Measurements from ENCODE around the gene RAB3GAP2.
"Not testable (repeated sequence)": the region's sequence is repeated elsewhere in the genome, so short reads cannot be mapped to it uniquely, and the experiment has no call there.

RAB3GAP2 gene

DNA sequence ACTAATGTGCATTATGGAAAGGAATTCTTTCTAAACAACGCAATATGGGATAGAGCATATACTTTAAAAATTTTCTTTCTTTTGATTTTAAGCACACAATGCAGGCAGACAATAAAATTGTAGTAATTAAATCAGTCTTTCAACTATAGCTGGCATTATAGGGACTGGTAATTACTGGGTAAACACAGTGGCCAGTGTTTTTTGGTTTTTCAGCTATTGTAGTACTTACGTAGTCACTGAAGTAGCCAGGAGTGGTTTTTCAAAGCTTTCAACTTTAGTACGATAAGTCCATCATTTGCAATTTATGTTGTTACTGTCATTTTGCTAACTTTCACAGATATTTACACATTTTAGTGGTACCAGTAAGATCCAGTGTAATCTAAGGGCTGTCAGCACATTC, 50.6 kb downstream of the RAB3GAP2 start:
- peaks cover 15% of the 10 kb centered on the region; the same call in 1 of the 2 replicates for H3K4me1 ChIP-seq (ENCODE audit: control insufficient read depth, insufficient read depth, low read length)
- no peak overlapping the region for H3K9ac ChIP-seq (ENCODE audit: low read length)
- H3K27me3 ChIP-seq (ENCODE audit: control insufficient read depth, insufficient read depth, low read length) = no peaks in the 10 kb centered on the region
- no peaks in the 10 kb centered on the region for H3K9me3 ChIP-seq (ENCODE audit: control insufficient read depth, insufficient read depth, low read depth, low read length)
- 0 out of 2 replicates have a peak, but pooled peaks cover 3% of the 10 kb centered on the region for H3K36me3 ChIP-seq (ENCODE audit: control insufficient read depth, insufficient read depth, low read length)
- no peak overlapping the region for H3K27ac ChIP-seq (ENCODE audit: low read depth, low read length)
- H3K4me3 ChIP-seq (ENCODE audit: low read depth, low read length) = no peak overlapping the region

GRCh38 chr1:220221269-220221668, 51.0 kb downstream of the RAB3GAP2 start:
- H3K4me3 ChIP-seq (ENCODE audit: low read depth, low read length) = no peak overlapping the region
- H3K27me3 ChIP-seq (ENCODE audit: control insufficient read depth, insufficient read depth, low read length) = no peaks in the 10 kb centered on the region
- no peak overlapping the region for H3K27ac ChIP-seq (ENCODE audit: low read depth, low read length)
- peaks cover 12% of the 10 kb centered on the region; the same call in 1 of the 2 replicates for H3K4me1 ChIP-seq (ENCODE audit: control insufficient read depth, insufficient read depth, low read length)
- no peak overlapping the region for H3K9ac ChIP-seq (ENCODE audit: low read length)
- 0 out of 2 replicates have a peak, but pooled peaks cover 3% of the 10 kb centered on the region for H3K36me3 ChIP-seq (ENCODE audit: control insufficient read depth, insufficient read depth, low read length)
- peaks cover 2% of the 10 kb centered on the region; the same call in 1 of the 2 replicates for H3K9me3 ChIP-seq (ENCODE audit: control insufficient read depth, insufficient read depth, low read depth, low read length)

DNA sequence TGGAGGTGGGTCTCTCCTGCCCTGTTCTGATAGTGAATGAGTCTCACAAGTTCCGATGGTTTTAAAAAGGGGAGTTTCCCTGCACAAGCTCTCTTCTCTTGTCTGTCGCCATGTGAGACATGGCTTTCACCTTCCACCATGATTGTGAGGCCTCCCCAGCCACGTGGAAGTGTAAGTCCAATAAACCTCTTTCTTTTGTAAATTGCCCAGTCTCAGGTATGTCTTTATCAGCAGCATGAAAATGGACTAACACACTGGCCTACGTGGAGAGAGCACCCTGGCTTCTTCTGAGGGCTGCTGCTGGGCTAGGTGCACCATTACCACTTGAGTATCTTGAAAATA, 51.6 kb downstream of the RAB3GAP2 start:
- peaks cover 12% of the 10 kb centered on the region; the same call in 1 of the 2 replicates for H3K4me1 ChIP-seq (ENCODE audit: control insufficient read depth, insufficient read depth, low read length)
- not testable (repeated sequence) for H3K36me3 ChIP-seq (ENCODE audit: control insufficient read depth, insufficient read depth, low read length); H3K27ac ChIP-seq (ENCODE audit: low read depth, low read length); H3K27me3 ChIP-seq (ENCODE audit: control insufficient read depth, insufficient read depth, low read length); H3K9ac ChIP-seq (ENCODE audit: low read length); H3K4me3 ChIP-seq (ENCODE audit: low read depth, low read length); H3K9me3 ChIP-seq (ENCODE audit: control insufficient read depth, insufficient read depth, low read depth, low read length)

DNA sequence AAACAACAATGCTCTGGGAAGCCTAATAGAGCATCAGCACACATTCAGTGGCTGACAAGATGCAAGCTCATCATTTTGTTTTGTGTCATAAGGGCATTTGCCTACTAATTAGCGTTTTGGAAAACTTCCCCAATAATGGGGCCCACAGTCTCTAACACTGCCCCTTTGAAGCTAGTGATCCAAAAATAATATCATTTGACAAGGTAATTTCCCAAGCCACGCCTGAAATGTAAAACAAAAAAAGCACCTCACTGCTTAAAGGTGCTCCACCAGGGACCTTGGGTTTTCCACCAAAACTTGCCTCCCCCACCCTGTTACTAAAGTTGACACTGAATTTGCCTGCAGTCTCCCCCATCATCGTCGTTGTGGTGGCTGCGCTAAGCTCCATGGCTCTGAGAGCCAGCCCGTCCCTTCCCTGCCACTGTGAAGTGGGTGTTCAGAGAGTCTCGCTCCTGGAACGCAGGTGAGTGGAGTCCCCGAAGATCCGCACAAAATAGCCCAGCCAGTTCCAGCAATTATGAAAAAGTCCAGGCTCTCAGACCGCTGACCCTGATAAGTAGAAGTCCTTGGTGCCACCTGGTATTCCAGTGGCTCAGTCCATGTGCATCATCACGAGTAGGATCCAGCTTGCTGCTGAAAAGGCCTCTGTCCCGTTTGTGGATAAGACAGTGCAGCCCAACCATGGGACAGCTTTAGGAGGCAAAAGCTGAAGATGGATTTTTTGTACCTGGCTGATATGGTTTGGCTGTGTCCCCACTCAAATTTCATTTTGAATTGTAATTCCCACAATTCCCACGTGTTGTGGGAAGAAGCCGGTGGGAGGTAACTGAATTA, 52.2 kb downstream of the RAB3GAP2 start:
- no peak overlapping the region for H3K4me3 ChIP-seq (ENCODE audit: low read depth, low read length)
- no peaks in the 10 kb centered on the region for H3K27me3 ChIP-seq (ENCODE audit: control insufficient read depth, insufficient read depth, low read length)
- peaks cover 3% of the 10 kb centered on the region; the same call in 1 of the 2 replicates for H3K9me3 ChIP-seq (ENCODE audit: control insufficient read depth, insufficient read depth, low read depth, low read length)
- 0 out of 2 replicates have a peak, but pooled peaks cover 3% of the 10 kb centered on the region for H3K36me3 ChIP-seq (ENCODE audit: control insufficient read depth, insufficient read depth, low read length)
- H3K27ac ChIP-seq (ENCODE audit: low read depth, low read length) = no peak overlapping the region
- no peak overlapping the region for H3K9ac ChIP-seq (ENCODE audit: low read length)
- H3K4me1 ChIP-seq (ENCODE audit: control insufficient read depth, insufficient read depth, low read length) = peaks cover 9% of the 10 kb centered on the region; the same call in 1 of the 2 replicates

DNA sequence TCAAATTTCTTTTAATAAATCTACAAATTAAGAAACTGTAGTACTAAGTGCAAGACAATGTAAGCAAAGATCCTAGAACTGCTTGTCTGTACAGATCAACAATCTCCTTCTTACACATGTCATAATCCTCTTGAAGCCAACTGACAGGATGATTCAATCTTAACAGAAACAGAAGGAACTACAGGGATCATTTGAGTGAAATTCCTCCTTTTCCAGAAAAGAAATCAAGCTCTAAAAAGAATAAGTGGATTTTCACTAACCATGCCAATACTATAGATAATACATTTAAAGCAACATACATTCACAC, 53.2 kb downstream of the RAB3GAP2 start:
- Histone ChIP-seq H3K9me3 (ENCODE audit: control insufficient read depth, insufficient read depth, low read depth, low read length) (peaks cover 3% of the 10 kb centered on the region; the same call in 1 of the 2 replicates), H3K36me3 (ENCODE audit: control insufficient read depth, insufficient read depth, low read length) (0 out of 2 replicates have a peak, but pooled peaks cover 3% of the 10 kb centered on the region), H3K9ac (ENCODE audit: low read length) (no peak overlapping the region), H3K27ac (ENCODE audit: low read depth, low read length) (no peak overlapping the region), H3K4me3 (ENCODE audit: low read depth, low read length) (no peak overlapping the region), H3K4me1 (ENCODE audit: control insufficient read depth, insufficient read depth, low read length) (0 out of 2 replicates have a peak, but pooled peaks cover 4% of the 10 kb centered on the region), H3K27me3 (ENCODE audit: control insufficient read depth, insufficient read depth, low read length) (no peaks in the 10 kb centered on the region)

- H3K9ac ChIP-seq (ENCODE audit: low read length); H3K9me3 ChIP-seq (ENCODE audit: control insufficient read depth, insufficient read depth, low read depth, low read length); H3K4me3 ChIP-seq (ENCODE audit: low read depth, low read length); H3K4me1 ChIP-seq (ENCODE audit: control insufficient read depth, insufficient read depth, low read length); H3K36me3 ChIP-seq (ENCODE audit: control insufficient read depth, insufficient read depth, low read length); H3K27me3 ChIP-seq (ENCODE audit: control insufficient read depth, insufficient read depth, low read length); H3K27ac ChIP-seq (ENCODE audit: low read depth, low read length): not testable (repeated sequence)
Observed at GRCh38 chr1:220218397-220219135, 53.7 kb downstream of the RAB3GAP2 start.

GRCh38 chr1:220217383-220217988, 54.8 kb downstream of the RAB3GAP2 start:
- 0 out of 2 replicates have a peak, but pooled peaks cover 4% of the 10 kb centered on the region for H3K4me1 ChIP-seq (ENCODE audit: control insufficient read depth, insufficient read depth, low read length)

GRCh38 chr1:220213382-220213983, 58.8 kb downstream of the RAB3GAP2 start:
- Histone ChIP-seq H3K9me3 (ENCODE audit: control insufficient read depth, insufficient read depth, low read depth, low read length) (peaks cover 3% of the 10 kb centered on the region; the same call in 1 of the 2 replicates), H3K4me1 (ENCODE audit: control insufficient read depth, insufficient read depth, low read length) (no peaks in the 10 kb centered on the region), H3K9ac (ENCODE audit: low read length) (no peak overlapping the region), H3K27ac (ENCODE audit: low read depth, low read length) (no peak overlapping the region), H3K36me3 (ENCODE audit: control insufficient read depth, insufficient read depth, low read length) (peaks cover 22% of the 10 kb centered on the region), H3K27me3 (ENCODE audit: control insufficient read depth, insufficient read depth, low read length) (no peaks in the 10 kb centered on the region), H3K4me3 (ENCODE audit: low read depth, low read length) (no peak overlapping the region)

More at GRCh38 chr1:220217383-220217988, 54.8 kb downstream of the RAB3GAP2 start:
- H3K9ac ChIP-seq (ENCODE audit: low read length) = no peak overlapping the region
- H3K4me3 ChIP-seq (ENCODE audit: low read depth, low read length) = no peak overlapping the region
- no peak overlapping the region for H3K27ac ChIP-seq (ENCODE audit: low read depth, low read length)
- no peaks in the 10 kb centered on the region for H3K27me3 ChIP-seq (ENCODE audit: control insufficient read depth, insufficient read depth, low read length)
- 0 out of 2 replicates have a peak, but pooled peaks cover 8% of the 10 kb centered on the region for H3K36me3 ChIP-seq (ENCODE audit: control insufficient read depth, insufficient read depth, low read length)
- peaks cover 3% of the 10 kb centered on the region; the same call in 1 of the 2 replicates for H3K9me3 ChIP-seq (ENCODE audit: control insufficient read depth, insufficient read depth, low read depth, low read length)

DNA sequence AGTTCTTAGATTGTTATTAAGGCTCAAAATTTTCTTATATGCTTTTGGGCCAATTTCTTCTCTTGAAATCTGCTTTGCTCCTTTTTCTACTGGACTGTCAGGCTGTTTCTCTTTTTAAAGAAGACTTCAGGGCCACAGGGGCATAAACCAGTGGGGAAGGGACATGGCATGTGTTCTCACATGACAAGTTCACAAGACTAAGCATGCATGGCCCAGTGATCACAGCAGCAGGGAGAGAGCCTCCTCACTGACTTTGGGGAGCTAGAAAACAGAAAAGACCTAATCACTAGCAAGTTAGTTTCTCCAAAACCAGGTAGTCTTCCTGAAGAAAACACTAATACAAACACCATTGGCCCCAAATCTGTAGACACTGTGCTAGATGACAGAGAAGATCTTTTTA, 64.8 kb downstream of the RAB3GAP2 start:
- H3K4me3 ChIP-seq (ENCODE audit: low read depth, low read length) = no peak overlapping the region
- no peak overlapping the region for H3K9ac ChIP-seq (ENCODE audit: low read length)
- H3K9me3 ChIP-seq (ENCODE audit: control insufficient read depth, insufficient read depth, low read depth, low read length) = no peaks in the 10 kb centered on the region
- no peak overlapping the region for H3K27ac ChIP-seq (ENCODE audit: low read depth, low read length)
- H3K27me3 ChIP-seq (ENCODE audit: control insufficient read depth, insufficient read depth, low read length) = no peaks in the 10 kb centered on the region
- H3K36me3 ChIP-seq (ENCODE audit: control insufficient read depth, insufficient read depth, low read length) = peaks cover 47% of the 10 kb centered on the region
- no peaks in the 10 kb centered on the region for H3K4me1 ChIP-seq (ENCODE audit: control insufficient read depth, insufficient read depth, low read length)

DNA sequence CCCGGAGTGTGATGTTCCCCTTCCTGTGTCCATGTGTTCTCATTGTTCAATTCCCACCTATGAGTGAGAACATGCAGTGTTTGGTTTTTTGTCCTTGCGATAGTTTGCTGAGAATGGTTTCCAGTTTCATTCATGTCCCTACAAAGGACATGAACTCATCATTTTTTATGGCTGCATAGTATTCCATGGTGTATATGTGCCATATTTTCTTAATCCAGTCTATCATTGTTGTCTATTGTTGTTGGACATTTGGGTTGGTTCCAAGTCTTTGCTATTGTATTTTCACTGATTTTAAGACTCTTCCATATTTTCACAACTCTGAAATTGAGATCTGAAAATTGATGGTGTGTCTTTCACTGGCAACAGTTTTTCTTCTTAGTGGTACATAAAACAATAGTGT, 67.5 kb downstream of the RAB3GAP2 start:
- H3K27me3 ChIP-seq (ENCODE audit: control insufficient read depth, insufficient read depth, low read length); H3K4me1 ChIP-seq (ENCODE audit: control insufficient read depth, insufficient read depth, low read length); H3K9me3 ChIP-seq (ENCODE audit: control insufficient read depth, insufficient read depth, low read depth, low read length); H3K27ac ChIP-seq (ENCODE audit: low read depth, low read length); H3K9ac ChIP-seq (ENCODE audit: low read length); H3K4me3 ChIP-seq (ENCODE audit: low read depth, low read length): not testable (repeated sequence)
- peaks cover 57% of the 10 kb centered on the region for H3K36me3 ChIP-seq (ENCODE audit: control insufficient read depth, insufficient read depth, low read length)
